Frontal cortex (tissue), 4 donors: ENCODE data around the gene TAS1R2. TPM values are rescaled to one million over a fixed set of nuclear protein-coding genes. Genes with fewer than 3 reads are reported as not detected.

ENCODE experiments used
- DNase-seq, 2 donors: peaks; one replicate each; pipeline ENCODE4 v3.0.0; 2012; ENCODE audit warnings: low spot score in 2 of 2
- FAIRE-seq: peaks from 2 replicates; lab custom pipeline; 2012; peaks lifted over from hg19 to GRCh38; lab: Jason Lieb, UNC
- small RNA-seq: library from RNA; depleted of rRNA; stranded (forward); fragments of <200 nt; gene quantifications from one replicate; pipeline ENCODE3, GENCODE V24; 2014
- total RNA-seq: library from RNA; depleted of rRNA; stranded (reverse); fragments of >200 nt; gene quantifications from one replicate; pipeline ENCODE4 v1.2.3, GENCODE V29; 2014
- donor health status: control.
- donor health status: control.
- donor health status: control.

The TAS1R2 gene
- total RNA-seq, 1 donor from 2014 or later = not detected

- FAIRE-seq = no peak
Measured at GRCh38 chr1:18805925-18806849, 53.3 kb downstream of the TAS1R2 start.

GRCh38 chr1:18805150-18805879 lies 54.1 kb downstream of the TAS1R2 start:
- DNase-seq (no peak), FAIRE-seq (no peak)

More at GRCh38 chr1:18805925-18806849, 53.3 kb downstream of the TAS1R2 start:
- no peak for DNase-seq

GRCh38 chr1:18803851-18804250 lies 55.6 kb downstream of the TAS1R2 start:
- DNase-seq (no peak), FAIRE-seq (no peak)

GRCh38 chr1:18803151-18803791 lies 56.2 kb downstream of the TAS1R2 start:
- no peak for DNase-seq
- FAIRE-seq = no peak

- FAIRE-seq (no peak), DNase-seq (no peak)
Measured at GRCh38 chr1:18802231-18802630, 57.2 kb downstream of the TAS1R2 start.

- no peak for FAIRE-seq
- no peak for DNase-seq
Measured at GRCh38 chr1:18800258-18800657, 59.2 kb downstream of the TAS1R2 start.

GRCh38 chr1:18799454-18799853 lies 60.0 kb downstream of the TAS1R2 start:
- no peak for DNase-seq
- FAIRE-seq = no peak

GRCh38 chr1:18798946-18799345 lies 60.5 kb downstream of the TAS1R2 start:
- no peak for FAIRE-seq
- no peak for DNase-seq

GRCh38 chr1:18798533-18798932 lies 60.9 kb downstream of the TAS1R2 start:
- DNase-seq (no peak), FAIRE-seq (no peak)

GRCh38 chr1:18796950-18797349 lies 62.5 kb downstream of the TAS1R2 start:
- DNase-seq (no peak), FAIRE-seq (no peak)

GRCh38 chr1:18795002-18795689 lies 64.3 kb downstream of the TAS1R2 start:
- FAIRE-seq (no peak), DNase-seq (no peak)

GRCh38 chr1:18794561-18794960 lies 64.9 kb downstream of the TAS1R2 start:
- DNase-seq (no peak), FAIRE-seq (no peak)

GRCh38 chr1:18794051-18794450 lies 65.4 kb downstream of the TAS1R2 start:
- DNase-seq (no peak), FAIRE-seq (no peak)

- DNase-seq = no peak
- no peak for FAIRE-seq
Measured at GRCh38 chr1:18793164-18793563, 66.3 kb downstream of the TAS1R2 start.

GRCh38 chr1:18792747-18793146 lies 66.7 kb downstream of the TAS1R2 start:
- FAIRE-seq = no peak
- no peak for DNase-seq

Small RNA genes within 50 kb of the gene (small RNA-seq; reads per million reads assigned to genes)
- not detected for gene MIR1290
- gene MIR4695 = not detected

Other genes with a start within 250 kb of the TAS1R2 start
- under 0.01 TPM for gene PAX7, start 228.8 kb downstream of the TAS1R2 start, total RNA-seq
- gene ALDH4A1, start 42.9 kb upstream of the TAS1R2 start, total RNA-seq = 4.5 TPM
- gene IFFO2, start 97.0 kb upstream of the TAS1R2 start, total RNA-seq = 7.7 TPM